ENCODE data around the gene FLCN.

Gene FLCN

DNA sequence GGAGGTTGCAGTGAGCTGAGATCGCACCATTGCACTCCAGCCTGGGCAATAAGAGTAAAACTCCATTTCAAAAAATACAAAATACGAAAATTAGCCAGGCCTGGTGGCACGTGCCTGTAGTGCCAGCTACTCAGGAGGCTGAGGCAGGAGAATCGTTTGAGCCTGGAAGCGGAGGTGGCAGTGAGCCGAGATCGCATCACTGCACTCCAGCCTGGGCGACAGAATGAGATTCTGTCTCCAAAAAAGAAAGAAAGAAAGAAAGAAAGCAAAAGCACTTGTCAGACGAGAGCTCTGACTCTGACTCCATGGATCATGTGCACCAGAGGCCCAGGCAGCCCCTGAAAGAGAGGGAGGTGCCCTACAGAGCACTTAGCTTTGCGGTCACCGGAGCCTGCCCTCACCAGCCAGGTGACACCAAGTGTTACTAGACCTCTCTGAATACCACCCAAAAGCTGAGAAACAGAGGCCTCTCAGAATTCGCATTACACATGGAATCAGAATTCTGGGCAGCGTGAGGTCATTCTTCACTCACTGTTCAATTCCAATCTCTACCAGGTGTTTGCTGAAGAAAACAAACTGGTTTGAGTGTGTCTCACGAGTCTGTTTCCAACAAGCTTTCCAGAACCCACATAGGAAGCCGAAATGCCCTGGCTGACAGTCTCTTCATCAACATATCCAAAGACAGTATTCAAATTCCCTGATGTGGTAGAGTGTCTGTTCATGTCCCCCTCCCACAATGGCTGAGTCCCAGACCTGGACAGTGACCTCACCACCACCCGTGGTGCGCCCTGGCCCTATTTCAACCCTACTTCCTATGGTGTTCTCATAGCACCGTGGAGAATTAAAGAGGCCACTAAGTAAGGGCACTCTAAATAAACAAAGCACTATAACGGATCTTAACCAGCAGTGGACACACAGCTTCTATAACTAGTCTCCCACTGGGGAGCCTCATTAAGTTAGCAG, 1.5 kb downstream of the FLCN start:
- no peak for DNase-seq

DNA sequence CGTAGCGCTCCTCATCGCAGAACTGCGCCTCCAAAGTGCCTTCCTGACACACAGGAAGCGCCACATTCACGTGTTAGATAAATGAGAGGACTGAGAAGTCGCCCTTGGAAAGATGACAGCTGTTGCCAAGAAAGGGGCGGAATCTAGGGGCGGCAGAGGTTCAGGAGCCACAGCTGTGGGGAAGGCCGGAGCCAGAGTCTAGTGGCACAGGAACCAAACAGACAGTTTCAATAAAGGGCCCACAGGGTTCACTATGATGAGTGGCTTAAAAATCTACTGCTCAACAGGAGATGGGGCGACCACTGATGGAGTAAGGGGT, 4.7 kb downstream of the FLCN start:
- DNase-seq: no peak

DNA sequence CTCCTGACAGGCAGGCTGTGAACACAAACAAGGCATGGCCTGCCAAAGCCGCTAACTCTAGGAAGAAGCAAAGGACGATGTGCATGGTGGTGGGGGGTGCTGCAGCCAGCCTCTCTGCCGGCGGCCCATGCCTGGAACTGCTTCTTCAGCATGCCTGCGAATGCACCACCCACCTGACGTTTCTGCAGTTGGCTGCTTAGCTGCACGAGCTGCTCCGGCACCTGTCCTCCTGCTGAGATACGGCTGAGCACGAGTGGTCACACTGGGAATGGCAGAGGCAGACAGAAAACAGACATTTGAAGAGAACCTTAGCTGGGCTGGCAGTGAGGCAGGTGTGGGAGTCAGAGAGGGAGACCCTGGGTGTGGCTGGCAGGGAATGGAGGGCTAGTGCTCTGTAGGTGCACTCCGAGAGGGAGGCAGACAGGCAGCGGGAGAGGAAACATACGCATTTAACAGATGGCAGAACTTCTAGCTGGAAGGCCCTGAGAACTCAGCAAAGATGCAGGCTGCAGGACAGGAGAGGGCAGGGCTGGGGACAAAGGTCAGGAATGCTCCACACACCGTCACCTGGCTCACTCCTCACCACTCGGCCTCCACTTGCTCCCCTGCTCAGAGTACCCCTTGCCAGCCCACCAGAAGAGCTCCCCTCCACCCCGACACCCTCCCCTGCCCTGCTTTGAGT, 5.2 kb downstream of the FLCN start:
- DNase-seq: no peak

DNA sequence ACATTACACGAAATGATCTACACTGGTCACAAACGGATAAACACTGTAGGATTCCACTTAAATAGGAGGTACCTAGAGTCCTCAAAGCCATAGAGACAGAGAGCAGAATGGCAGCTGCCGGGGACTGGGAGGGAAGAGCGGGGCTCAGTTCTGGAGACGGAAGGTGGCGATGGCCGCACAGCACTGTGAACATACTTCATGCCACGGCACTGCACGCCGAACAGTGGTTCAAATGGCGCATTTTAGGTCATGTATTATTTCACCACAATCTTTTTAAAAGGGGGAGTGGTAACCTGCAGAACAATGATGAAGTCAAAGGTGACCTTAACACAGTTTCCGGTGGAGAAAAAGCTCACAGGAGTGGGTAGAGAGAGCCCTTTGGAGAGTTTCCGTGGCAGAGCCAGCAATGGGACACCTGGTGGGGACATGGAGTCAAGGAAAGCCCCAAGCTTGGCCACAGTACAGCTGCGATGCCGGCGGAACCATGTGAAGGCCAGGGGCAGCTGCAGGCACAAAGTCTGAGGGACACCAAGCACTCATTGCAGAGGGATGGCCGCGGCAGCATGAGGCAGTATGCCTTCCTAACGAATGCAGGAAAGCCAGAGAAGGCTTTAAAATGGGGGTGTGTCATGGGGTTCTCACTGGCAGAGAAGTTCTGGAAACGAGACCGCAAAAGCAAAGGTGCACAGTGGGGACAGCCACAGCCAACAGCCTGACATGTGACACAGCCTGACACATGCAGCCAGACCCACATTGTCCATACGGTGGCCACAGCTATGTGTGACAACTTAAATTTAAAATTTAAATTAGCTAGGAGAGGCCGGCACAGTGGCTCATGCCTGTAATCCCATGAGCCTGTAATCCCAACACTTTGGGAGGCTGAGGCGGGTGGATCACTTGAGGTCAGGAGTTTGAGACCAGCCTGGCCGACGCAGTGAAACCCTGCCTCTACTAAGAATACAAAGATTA, 7.3 kb downstream of the FLCN start:
- no peak for DNase-seq

DNA sequence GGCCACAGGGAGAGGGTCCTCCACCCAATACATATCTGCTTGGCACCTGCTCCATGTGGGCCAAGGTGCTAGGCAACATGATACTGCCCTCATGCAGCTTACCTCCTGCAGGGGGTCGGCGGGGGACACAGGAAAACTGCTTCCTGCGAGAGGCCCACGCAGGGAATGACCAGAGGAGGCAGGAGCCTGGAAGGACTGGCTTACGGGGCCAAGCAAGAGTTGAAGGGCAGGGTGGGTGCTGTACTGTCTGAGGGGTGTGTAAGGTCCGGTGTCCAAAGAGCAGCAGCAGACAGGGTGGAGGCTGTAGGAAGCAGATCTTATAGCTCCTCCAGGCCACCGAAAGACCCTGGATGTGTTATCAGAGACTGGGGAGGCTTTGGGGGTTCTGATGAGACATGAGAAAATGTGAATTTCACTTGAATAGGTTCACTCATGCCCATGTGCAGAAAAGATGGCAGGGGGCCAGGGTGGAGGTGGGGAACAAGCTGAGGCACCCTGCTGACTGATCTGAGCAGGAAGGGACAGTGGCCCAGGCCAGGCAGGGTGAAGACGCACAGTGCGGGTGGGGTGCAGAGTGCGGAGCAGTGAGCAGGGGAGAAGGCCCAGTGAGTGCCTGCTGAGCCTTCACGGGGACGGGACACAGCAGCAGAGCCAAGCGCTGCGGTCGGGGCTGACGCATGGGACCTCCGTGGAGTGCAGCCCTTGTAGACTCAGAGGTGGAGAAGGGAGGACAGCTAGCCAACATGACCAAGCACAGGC, 8.3 kb downstream of the FLCN start:
- DNase-seq: no peak

DNA sequence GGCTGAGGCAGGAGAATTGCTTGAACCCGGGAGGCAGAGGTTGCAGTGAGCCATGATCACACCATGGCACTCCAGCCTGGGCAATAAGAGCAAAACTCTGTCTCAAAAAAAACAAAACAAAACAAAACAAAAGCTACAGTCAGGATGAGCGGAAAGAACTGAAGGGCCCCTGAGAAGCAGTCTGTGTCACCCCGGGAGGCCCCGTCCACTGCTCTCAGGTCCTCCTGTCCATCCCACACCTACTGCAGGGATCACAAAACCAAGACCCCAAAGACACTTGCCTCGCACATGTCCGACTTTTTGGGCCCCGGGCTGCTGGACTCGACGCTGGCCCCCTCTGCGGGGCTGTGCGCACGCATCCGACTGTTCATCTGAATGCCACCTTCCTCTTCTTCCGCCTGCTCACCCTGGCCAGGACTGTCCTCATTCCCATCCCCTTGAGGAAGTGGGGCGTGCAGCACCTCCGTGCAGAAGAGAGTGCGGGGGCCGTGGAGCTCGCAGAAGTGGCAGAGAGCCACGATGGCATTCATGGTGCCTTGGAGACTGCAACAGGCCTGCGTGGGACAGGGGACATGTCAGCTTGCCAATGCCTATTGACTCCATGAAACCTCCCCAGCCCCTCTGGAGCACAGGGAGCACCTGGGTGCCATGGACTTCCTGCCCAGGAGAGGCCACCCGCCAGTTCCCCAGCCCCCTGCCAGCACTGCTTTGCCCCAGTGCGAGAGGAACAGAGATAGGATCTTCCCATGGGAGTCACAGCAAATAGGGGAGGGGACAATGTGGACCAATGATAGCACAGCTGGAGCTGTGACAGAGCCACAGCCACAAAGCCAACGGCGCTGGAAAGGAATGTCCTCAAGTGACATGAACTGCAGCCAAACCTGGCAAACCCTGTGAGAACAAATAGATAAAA, 9.1 kb downstream of the FLCN start:
- no peak for DNase-seq

DNA sequence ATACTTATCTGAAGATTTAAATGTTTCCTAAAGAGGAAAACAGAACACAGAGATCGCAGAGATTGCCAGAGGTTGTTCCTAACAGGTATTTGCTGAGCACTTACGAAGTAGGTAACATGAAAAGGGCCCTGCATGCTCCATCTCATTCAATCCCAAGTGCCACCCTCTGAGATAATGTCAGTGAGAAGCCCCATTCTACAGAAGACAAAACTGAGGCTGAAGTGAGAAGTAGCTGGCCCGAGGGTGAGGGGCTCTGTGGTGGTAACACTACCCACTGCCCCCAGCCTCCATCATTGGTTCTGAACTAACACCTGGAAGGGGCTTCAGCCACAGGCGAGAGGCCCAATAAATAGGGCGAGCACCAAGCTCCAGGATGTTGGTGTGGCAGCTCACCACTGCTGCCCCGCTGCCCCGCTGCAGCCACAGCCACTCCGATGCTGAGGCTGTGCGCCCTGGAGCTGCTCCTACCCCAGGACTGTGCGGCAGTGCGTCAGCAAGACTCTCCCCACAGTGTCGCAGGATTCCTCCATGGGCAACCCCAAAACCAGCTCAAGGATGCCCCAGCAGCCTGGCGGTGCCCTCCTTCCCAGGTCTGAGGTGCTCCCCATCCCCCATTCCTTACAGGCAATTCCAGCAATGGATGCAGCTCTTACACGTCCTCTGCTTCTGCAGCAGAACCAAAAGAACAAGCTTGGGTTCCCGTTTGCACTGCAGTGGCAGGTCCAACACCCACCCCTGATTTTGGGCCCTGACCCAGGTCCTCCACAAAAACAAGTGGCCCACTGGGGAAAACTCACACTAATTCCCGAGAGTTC, 10.3 kb downstream of the FLCN start:
- no peak for DNase-seq

DNA sequence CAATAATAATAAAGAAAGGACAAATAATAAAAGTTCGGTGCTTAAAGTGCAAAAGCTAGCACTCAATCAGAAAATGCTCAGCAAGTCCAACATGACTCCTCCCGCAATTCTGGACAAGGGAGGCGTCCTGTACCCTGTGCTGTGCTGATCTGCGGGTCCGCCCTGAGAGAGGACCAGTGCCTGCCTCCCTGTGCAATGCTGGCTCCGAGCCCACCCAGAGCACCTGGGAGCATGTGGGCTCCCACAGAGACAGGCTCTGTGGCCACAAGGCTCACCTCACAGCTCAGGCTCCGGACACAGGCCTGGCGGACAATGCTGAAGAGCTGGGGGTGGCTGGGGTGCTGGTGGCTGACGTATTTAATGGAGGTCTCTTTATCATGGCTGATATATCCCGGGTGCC, 11.1 kb downstream of the FLCN start:
- DNase-seq: no peak

DNA sequence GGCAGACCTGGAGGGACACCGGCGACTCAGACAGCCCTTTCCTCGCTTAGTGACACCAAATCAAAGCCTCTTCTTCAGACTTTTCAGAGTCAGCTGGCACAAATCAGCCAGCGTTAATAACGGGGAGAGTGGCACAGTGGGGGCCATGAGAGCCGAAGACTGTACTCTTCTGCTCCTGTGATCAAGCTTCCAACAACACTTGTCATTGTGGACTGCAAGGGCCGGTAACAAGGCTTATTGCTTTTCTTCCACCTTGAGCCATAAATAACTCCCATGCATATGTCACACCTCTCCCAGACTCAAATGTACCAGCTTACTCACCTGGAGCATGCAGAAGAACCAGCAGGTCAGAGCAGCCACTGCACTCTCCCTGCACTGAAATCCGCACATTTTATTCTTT, 12.8 kb downstream of the FLCN start:
- no peak for DNase-seq

DNA sequence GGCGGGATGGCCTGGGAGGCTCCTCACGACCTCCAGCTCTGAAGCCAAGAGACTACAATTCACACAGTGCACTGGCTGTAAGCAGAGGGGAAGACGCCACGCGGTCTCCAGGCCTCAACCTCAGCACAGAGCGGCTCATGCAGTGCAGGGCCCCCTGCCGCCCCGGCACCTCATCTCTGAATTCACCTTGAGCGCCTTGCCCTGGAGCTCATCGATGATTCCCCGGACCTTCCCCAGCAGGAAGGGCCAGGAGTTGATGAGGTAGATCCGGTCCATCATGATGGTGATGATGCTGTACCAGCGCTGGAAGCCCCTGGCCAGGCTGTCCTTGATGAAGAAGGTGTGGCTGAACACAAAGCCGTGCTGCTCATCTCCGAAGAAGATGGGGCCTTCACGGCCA, 13.2 kb downstream of the FLCN start:
- DNase-seq: no peak

DNA sequence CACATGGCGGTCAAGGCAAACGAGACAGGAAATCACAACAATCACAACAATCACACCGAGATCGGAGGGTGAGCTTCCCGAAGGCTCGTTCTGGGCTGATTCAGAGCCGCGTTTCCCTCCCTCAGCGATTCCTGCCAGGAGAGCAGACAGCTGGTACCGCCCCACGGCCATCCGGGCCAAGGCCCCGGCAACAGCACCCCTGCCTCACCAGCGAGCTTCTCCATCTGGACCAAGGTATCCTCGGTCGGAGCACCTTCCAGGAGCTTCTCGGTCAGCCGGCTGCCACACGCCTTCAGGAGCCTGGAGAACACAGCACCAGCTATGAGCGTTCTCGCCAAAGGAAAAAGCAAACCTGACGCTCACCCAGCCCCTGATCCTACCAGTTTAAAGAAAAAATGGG, 15.6 kb downstream of the FLCN start:
- no peak for DNase-seq

DNA sequence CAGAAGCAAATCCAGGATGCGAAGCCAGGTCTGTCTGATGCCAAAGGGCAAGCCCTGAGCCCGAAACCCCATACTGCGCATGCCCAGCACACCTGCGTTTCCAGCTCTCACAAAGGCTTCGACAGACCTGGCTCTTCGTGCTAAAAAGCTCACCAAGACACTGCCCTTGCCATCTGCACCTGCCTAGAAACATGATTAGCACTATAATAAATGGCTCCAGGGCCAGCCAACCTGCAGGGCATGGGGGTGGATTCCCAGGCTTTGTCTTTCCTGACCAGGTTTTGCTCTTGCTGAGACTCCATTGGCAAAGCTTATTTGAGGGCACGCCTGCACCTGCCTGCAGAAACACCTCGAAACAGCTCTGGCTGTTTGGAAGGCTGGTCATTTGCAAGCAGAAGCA, 16.4 kb downstream of the FLCN start:
- no peak for DNase-seq

DNA sequence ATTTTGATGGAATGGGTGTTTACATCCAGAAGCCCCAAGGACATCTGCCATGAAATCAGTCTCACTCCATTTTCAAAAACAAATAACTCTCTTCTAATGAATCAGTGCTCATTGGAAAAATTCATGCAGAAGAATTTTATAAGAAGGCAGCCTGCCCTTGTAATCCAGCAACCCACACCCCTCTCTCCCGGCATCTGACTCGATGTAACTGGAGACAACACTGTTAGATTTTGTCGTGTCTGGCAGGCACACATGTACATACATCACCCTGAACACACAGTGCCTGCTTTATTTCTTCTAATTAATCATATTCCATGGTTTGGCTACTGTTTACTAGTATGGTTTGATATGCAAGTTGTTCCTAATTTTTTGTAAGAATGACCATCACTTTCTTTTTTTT, 19.0 kb downstream of the FLCN start:
- no peak for DNase-seq

DNA sequence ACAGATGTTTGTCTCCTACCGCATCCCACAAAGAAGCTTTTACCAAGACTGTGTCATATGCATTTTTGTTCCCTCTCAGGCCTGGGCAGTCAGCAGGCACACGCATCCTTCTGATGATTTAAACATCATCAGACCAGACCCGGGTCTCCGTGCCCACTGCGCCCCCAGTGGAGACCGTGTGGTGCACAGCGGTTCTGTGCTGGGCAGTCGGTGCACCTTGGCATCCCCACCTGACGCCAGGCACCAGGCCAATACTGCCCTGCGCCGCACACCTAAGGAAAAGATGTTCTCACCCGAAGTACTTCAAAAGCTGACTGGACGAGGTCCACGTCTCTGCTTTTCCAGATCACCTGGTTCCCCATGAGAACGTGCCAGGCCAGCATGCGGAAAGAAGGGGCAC, 20.2 kb downstream of the FLCN start:
- DNase-seq: no peak

DNA sequence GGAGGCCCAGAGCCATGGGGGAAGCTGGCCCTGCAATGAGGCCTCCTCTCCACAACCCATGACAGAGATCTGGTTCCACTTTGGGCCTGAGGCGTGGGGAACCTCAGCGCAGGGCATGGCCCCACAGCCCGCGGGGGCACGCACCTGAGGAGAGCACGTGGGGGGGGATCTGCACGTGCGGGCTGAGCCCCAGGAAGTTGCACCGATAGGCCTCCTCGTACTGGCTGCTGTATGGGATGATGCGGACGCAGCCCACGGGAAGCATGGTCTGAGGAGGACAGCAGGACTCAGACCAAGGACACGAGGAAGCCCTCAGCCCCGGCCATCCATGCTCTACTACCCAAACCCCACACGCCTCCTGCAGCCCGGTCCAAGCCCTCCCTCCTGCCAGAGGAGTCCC, 20.7 kb downstream of the FLCN start:
- DNase-seq: no peak

DNA sequence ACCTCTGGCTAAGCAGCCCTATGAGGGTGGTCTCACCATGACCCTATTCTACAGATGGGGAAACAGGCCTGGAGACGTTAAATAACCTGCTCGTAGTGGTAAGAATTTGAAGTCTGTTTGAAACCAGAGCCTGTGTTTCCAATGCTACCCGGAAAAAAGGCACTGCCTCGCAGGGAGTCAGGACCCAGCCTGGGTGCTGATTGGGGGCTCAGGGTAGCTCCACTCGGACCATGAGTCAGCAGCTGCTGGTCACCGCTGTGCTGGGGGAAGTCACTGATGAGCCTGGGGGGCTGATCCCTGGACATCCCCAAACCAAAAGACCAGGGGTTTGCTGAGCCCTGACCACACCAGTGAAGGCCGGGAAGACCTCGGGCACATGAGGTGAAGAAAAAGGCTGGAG, 21.4 kb downstream of the FLCN start:
- no peak for DNase-seq

DNA sequence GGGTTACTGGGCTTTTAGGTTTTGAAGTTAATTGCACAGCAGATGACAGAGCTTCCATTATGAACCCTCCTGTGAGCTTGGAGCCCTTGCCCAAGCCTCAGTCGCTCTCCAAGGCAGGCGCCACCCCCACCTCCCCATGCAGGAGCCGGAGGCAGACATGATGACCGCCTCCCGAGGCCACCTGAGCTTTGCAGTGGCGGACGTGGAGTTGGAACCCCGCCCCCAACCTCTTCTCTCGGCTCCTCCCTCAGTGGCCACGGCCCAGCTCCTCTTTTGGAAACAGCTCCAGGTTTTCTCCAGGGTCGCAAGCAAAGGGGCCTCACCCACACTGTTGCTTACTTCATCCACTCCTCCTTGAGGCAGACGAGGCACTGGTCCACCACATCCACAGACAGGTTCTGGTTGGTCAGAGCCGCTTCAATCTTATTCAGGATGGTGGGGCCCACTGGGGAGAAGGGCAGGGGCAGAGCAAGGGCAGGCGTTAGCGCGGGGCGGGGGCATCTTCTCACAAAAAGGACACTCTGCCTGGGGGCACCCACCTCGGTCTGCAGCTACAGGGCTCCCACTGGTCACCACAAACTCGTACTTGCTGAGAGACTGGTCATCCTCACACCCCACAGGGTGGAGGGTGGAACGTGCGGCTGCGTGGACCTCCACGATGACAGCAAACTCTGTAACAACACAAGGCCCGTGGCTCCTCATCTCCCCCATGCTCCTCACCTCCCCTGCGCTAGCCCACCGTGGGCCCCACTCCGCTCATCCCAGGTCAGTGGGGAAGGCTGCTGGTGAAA, 22.1 kb downstream of the FLCN start:
- DNase-seq: no peak

DNA sequence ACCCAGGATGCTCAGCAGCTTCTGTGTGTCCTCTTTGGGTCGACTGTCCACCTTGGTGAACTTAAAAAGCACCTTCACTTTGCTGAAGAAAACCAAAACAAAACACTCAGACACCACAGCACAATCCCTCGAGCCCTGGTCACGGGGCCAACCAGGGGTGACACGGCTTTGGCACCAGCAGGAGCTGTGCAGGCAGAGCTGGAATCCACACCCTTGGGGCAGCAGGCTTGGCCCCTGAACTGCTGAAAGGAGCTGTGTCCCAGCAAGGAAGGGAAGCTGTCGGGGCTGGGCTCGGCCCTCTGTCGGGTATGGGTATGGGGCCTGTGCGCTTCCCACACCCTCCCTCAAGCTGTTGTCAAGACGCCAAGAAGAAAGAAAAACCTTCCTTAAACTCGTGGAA, 23.2 kb downstream of the FLCN start:
- no peak for DNase-seq

DNA sequence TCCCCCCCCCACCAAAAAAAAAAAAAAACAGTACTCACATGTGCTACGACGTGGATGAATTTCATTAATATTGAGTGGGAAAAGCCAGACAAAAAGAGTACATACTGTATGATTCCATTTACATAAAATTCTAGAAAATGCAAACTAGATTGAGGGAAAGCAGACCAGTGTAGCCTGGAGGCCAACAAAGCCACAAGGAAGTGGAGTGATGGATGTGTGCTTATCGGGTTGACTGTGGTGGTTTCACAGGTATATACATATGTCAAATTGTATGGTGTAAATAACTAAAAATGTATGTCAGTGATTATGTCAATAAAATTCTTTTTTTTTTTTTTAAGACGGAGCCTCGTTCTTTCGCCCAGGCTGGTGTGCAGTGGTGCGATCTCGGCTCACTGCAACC, 29.0 kb downstream of the FLCN start:
- no peak for DNase-seq

DNA sequence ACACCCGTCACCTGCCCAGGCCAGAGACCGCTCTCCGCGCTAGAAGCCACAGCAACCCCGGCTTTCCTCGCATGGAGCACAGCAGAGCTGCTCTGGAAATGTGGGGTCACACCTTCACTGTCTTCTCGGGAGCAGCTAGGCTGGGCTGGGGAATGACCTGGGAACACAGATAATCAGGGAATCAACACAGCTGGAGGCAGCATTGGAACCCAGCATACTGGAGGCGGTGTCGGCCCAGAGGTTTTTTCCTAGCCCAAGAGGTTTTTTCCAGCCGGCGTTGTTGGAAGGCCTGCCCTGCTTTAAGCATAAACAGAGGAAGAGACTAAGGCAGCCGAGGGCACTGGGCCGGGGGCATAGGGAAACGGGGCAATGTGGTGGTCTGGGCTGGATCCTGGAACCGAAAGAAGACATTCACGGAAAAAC, 30.0 kb downstream of the FLCN start:
- DNase-seq: no peak
